ENCODE results near the gene FGF23.
"Not testable (repeated sequence)": the region's sequence is repeated elsewhere in the genome, so short reads cannot be mapped to it uniquely, and the experiment has no call there.

FGF23 gene

DNA sequence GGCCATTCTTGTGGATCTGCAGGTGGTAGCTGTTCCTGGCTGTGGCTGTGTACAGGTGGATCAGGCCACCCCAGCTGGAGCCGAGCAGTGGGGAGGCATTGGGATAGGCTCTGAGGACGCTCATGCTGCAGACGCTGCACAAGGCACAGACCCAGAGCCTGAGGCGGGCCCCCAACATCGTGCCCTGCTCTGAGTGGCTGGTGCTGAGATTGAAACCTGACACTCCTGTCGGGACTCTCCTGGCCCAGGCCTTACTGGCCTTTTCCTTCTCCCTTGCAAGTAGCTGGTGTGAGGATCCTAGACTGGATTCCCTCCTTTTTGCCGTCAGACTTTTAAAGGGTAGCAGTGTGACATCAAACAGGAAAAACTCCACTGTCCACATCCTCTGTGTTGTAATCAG lies at the start of gene FGF23:
Gene FGF23, minus strand, starts transcription at position 308 of the 400 bp plus-strand sequence. Its CDS starts 130 bp downstream, at position 178.
- no peak for DNase-seq

GRCh38 chr12:4424422-4424821 lies 44.9 kb upstream of the FGF23 start:
- no peak for DNase-seq

DNA sequence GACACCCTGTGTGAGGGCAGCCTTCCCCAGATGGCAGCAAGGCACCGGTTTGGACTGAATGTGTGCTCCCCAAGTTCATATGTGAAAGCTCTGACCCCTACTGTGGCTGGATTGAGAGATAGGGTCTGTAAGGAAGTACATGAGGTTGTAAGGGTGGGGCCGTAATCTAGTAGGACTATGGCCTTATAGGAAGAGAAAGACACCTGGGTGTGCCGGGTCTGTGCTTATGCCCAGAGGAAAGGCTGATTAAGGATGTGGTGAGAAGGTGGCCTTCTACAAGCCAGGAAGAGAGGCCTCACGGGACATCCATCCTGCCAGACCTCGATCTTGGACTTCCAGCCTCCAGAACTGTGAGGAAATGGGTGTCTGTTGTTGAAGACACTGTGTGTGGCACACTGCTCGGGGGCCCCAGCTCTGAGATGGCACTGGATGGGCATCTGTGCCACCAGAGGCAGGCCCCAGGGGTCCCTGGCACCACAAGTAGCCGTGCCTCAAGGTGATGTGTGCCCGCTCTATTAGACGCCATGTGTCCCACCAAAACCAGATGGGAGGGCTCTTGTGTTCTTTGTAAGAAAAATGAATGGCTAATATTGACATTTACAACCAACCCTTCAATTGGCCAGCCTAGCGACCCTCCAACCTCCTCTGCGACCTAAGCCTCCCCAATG lies 44.1 kb upstream of the FGF23 start:
- no peak for DNase-seq

DNA sequence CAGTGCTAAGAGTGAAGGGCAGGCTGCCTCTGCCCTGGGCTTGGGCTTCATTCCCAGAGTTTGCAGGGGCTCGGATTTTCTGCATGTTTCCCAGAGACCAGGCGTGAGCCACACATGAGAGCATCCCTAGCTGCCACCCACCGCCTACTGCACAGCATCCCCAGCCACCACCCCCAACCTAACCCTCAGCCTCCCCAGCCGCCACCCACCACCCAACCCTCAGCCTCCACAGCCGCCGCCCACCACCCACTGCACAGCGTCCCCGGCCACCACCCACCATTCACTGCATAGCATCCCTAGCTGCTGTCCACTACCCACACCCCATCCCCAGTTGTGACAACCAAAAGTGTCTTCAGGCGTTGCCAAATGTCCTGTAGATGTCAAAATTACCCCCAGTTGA lies 43.5 kb upstream of the FGF23 start:
- no peak for DNase-seq

GRCh38 chr12:4421590-4422031 lies 42.1 kb upstream of the FGF23 start:
- no peak for DNase-seq

DNA sequence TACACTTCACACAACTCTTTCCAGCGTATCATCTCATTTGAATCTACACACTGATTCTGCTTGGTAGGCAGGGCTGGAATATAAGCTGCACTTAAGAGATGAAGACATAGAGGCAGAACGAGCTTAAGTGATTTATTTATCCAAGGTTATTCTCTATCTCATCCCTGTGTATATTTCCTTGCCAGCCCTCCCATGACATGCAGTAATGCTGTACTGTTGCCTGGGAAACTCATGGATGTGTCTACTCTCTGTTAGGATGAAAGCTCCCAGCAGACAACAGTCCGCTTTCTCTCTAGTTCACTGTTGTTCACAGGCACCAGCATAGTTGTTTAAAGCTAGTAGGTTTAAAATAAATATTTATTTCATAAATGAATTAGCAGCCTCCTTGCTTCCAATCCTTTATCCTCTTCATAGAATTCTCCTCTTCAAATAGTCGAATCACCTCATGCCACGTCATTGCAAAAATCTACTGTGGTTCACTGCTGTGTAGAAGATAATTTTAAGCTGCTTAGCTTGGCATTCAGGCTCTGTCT lies 40.7 kb upstream of the FGF23 start:
- no peak for DNase-seq

GRCh38 chr12:4418913-4419312 lies 39.4 kb upstream of the FGF23 start:
- DNase-seq, result no peak

GRCh38 chr12:4417936-4418335 lies 38.4 kb upstream of the FGF23 start:
- no peak for DNase-seq

GRCh38 chr12:4417455-4417854 lies 37.9 kb upstream of the FGF23 start:
- no peak for DNase-seq

- no peak for DNase-seq
These were observed 36.8 kb upstream of the FGF23 start for GRCh38 chr12:4416276-4416675.

GRCh38 chr12:4412465-4412864 lies 33.0 kb upstream of the FGF23 start:
- no peak for DNase-seq

DNA sequence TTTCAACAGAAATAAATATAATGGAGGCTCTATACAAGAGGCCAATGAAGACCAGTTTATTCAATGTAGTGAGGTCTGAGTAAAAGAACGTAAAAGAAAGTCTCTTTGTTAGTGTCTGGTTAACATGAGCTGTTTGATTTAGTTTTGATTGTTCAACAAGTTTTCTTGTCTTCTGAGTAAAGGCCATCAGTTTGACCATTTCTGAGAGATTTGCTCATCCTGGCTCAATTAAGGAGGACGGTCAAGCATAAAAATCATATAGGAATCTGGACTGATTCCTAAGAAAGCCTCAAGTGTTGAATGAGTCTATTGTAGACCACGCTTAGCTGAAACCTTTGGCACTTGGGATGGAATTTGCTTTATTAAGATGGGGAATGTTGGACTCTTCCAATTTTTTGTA lies 32.5 kb upstream of the FGF23 start:
- DNase-seq, result no peak

- DNase-seq, result no peak
These were observed 27.6 kb upstream of the FGF23 start for GRCh38 chr12:4407136-4407535.

GRCh38 chr12:4404877-4405637 lies 25.5 kb upstream of the FGF23 start:
- not testable (repeated sequence) for DNase-seq

GRCh38 chr12:4402996-4403395 lies 23.5 kb upstream of the FGF23 start:
- DNase-seq, result no peak

- DNase-seq, result no peak
These were observed 21.6 kb upstream of the FGF23 start for GRCh38 chr12:4401117-4401516.

GRCh38 chr12:4395818-4396217 lies 16.3 kb upstream of the FGF23 start:
- DNase-seq, result no peak

GRCh38 chr12:4393211-4393610 lies 13.7 kb upstream of the FGF23 start:
- no peak for DNase-seq

DNA sequence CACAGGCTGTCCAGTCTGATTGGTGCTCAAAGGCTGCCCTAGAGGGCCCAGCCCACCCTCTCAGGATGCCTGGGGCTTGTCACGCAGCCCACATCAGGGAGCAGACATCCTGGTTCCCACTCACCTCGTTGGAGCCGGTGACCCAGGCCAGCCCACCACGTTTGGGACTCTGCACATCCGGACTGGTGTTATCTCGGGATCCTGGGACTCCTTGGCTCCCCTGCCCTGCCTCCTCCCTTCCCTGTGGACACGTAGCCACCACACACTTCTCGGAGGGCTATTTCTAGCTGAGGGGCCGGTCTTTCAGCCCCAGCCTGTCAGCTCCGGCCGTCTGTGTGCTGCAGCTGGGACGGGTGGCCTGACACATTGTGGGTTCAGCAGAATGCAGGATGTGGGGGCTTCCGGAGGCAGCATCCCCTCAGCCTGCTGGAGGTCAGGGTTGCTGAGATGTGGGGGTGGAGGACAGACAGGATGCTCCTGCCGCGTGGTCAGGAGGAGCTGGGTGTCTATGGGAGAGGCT lies 12.8 kb upstream of the FGF23 start:
- no peak for DNase-seq

DNA sequence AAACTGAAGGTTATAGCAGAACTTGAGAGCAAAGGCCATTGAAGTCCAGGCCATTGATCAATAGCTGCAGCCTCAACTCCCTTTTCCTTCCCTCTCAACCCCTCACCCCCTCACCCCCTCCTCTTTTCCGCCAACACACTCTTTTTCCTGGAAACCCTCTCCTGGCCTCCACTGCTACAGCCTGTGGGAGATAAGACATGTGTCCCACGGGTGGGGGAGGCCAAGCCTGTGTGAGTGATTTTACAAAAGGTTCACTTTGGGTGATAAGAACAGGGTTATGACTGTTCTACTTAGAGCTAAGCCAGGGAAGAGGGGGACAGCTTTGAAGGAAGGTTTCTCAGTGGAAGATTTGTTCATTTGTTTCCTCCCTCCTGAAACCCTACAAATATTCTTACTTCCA lies 9.2 kb upstream of the FGF23 start:
- no peak for DNase-seq

- no peak for DNase-seq
These were observed 8.5 kb upstream of the FGF23 start for GRCh38 chr12:4388032-4388431.

- DNase-seq, result no peak
These were observed 8.1 kb upstream of the FGF23 start for GRCh38 chr12:4387607-4388006.

- no peak for DNase-seq
These were observed 7.3 kb upstream of the FGF23 start for GRCh38 chr12:4386801-4387200.

GRCh38 chr12:4383304-4383865 lies 3.9 kb upstream of the FGF23 start:
- no peak for DNase-seq

All from activated T-cell treated with anti-CD3 and anti-CD28 coated beads, Interleukin-2, amount 50 U/mL, for 1 hour (primary cell).